DND-41 (cell line): Measurements from ENCODE around the gene AGTR1.

Experiments used
- EZH2 ChIP-seq: IDR thresholded peaks from 3 replicates; pipeline ENCODE4 v1.6.1; 2012; ENCODE audit warnings: borderline replicate concordance, low read depth, mild to moderate bottlenecking, moderate library complexity, low read length, inconsistent platforms; ENCODE audit not compliant: severe bottlenecking
- TF ChIP-seq, protein P1 (sequence below): IDR thresholded peaks from 2 replicates; pipeline ENCODE4 v1.5.1; 2012; ENCODE audit warnings: borderline replicate concordance, low read length, moderate library complexity, mild to moderate bottlenecking; ENCODE audit not compliant: poor library complexity, severe bottlenecking; ENCODE audit errors: extremely low read depth

DNA sequence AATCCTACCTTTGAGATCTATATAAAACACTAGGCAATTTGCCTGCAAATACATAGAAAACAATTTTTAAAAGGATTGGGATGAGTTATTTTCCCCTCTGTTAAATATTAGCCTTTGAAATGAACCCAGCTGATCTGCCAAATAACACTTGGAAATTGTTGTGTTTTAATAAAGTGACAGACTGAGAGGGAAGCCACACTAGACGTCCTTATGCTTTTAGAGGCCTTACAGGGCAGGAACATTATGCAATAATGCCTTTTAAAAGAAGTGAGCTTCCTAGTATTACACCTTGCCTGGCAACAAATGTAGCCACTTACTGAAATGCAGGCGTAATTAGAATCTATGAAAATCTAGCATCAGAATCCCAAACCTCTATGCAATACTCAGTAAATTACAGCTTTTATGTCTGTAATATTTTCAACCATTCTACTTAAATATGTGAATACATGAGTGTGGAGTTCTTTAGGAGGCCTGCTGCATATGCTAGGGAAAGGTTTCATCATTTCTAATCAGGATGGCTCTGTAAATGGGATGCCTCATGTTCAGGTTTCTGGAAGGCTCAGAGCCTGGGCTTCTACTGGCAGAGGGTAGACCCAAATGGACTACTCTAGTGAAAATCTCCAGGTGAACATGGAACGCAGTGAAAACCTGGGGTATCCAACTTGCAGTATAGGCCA, 20.3 kb downstream of the AGTR1 start:
- TF ChIP-seq, protein P1, sequence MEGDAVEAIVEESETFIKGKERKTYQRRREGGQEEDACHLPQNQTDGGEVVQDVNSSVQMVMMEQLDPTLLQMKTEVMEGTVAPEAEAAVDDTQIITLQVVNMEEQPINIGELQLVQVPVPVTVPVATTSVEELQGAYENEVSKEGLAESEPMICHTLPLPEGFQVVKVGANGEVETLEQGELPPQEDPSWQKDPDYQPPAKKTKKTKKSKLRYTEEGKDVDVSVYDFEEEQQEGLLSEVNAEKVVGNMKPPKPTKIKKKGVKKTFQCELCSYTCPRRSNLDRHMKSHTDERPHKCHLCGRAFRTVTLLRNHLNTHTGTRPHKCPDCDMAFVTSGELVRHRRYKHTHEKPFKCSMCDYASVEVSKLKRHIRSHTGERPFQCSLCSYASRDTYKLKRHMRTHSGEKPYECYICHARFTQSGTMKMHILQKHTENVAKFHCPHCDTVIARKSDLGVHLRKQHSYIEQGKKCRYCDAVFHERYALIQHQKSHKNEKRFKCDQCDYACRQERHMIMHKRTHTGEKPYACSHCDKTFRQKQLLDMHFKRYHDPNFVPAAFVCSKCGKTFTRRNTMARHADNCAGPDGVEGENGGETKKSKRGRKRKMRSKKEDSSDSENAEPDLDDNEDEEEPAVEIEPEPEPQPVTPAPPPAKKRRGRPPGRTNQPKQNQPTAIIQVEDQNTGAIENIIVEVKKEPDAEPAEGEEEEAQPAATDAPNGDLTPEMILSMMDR, result no peak
- no peak for TF ChIP-seq EZH2
